ENCODE results near the gene NTN1.

GRCh38 chr17:9266697-9267117, 245.4 kb downstream of the NTN1 start:
- TF ChIP-seq CTCF (IDR thresholded peaks at IDR 0.05) (no peak), POLR2A (IDR thresholded peaks at IDR 0.05) (no peak)

All from heart left ventricle (tissue), 13 donors.